Suprapubic skin (tissue), 4 donors: ENCODE measurements around the gene TPBG. TPM values are rescaled to one million over a fixed set of nuclear protein-coding genes. Genes with fewer than 3 reads are reported as not detected.

Experiments used
- DNase-seq, 2 donors: peaks; one replicate each; pipeline ENCODE4 v3.0.0-alpha.2; 2019; ENCODE audit warnings: low spot score in 2 of 2
- H3K27ac ChIP-seq: fragments of 200-600 bp; sonication (generic); one replicate; pipeline ENCODE4 v1.5.1; 2019
- H3K27me3 ChIP-seq: fragments of 200-600 bp; sonication (generic); one replicate; pipeline ENCODE4 v1.5.1; 2019
- H3K36me3 ChIP-seq: fragments of 200-600 bp; sonication (generic); one replicate; pipeline ENCODE4 v1.5.1; 2019
- H3K4me1 ChIP-seq: fragments of 200-600 bp; sonication (generic); one replicate; pipeline ENCODE4 v1.5.1; 2019
- H3K4me3 ChIP-seq: fragments of 200-600 bp; sonication (generic); one replicate; pipeline ENCODE4 v1.5.1; 2019; ENCODE audit warnings: mild to moderate bottlenecking
- H3K9me3 ChIP-seq: fragments of 200-600 bp; sonication (generic); one replicate; pipeline ENCODE4 v1.5.1; 2019
- CTCF ChIP-seq, 2 donors: fragments of 200-600 bp in 1 of 2; fragments of 450-650 bp in 1 of 2; sonication (generic) in 1 of 2; IDR thresholded peaks; one replicate each; pipeline ENCODE4 v1.5.1; 2016 to 2019; ENCODE audit warnings: antibody characterized with exemption in 2 of 2, mild to moderate bottlenecking in 1 of 2, moderate library complexity in 1 of 2
- EP300 ChIP-seq: sonication (generic); formaldehyde crosslinking; IDR thresholded peaks from one replicate; pipeline ENCODE4 v1.6.1; 2017; ENCODE audit warnings: antibody characterized with exemption
- POLR2A ChIP-seq, 2 donors: fragments of 450-650 bp; IDR thresholded peaks; one replicate each; pipeline ENCODE4 v1.6.1; 2017; ENCODE audit warnings: antibody characterized with exemption in 2 of 2, mild to moderate bottlenecking in 2 of 2, moderate library complexity in 2 of 2
- POLR2AphosphoS5 ChIP-seq, 3 donors: sonication (generic); formaldehyde crosslinking; IDR thresholded peaks; one replicate each; pipeline ENCODE4 v1.6.1; 2017; ENCODE audit warnings: antibody characterized with exemption in 3 of 3
- WGBS: methylation state at CpG from one replicate; pipeline ENCODE4 v1.1.5; 2018; 5-methylcytosine and 5-hydroxymethylcytosine counted together
- total RNA-seq, 4 donors: library from RNA; depleted of rRNA; stranded (reverse); fragments of >200 nt; gene quantifications; one replicate each; pipeline ENCODE4 v1.1.0, GENCODE V29; 2016

TPBG gene
- total RNA-seq, 4 donors from 2014 or later, result 24.4 to 32.0 (median 29.5) TPM

- no peak overlapping the region for H3K4me3 ChIP-seq
- no peak overlapping the region for H3K27ac ChIP-seq
- WGBS, result 19% methylated on average over 2 of the region's 2 CpGs
- H3K36me3 ChIP-seq, result no peaks in the 10 kb centered on the region
- H3K27me3 ChIP-seq, result no peaks in the 10 kb centered on the region
- TF ChIP-seq CTCF (IDR thresholded peaks at IDR 0.05), result no peak
- no peak for TF ChIP-seq POLR2A (IDR thresholded peaks at IDR 0.05)
- no peak for TF ChIP-seq POLR2AphosphoS5 (IDR thresholded peaks at IDR 0.05)
- TF ChIP-seq EP300, result no peak
- DNase-seq, result no peak
- H3K4me1 ChIP-seq, result peaks cover 3% of the 10 kb centered on the region
- H3K9me3 ChIP-seq, result no peaks in the 10 kb centered on the region
Measured at GRCh38 chr6:82331031-82331773, 32.4 kb upstream of the TPBG start.

GRCh38 chr6:82333781-82334180 lies 29.8 kb upstream of the TPBG start:
- TF ChIP-seq POLR2AphosphoS5 (IDR thresholded peaks at IDR 0.05) (no peak), POLR2A (IDR thresholded peaks at IDR 0.05) (no peak), EP300 (no peak), CTCF (IDR thresholded peaks at IDR 0.05) (no peak)
- DNase-seq, result no peak
- Histone ChIP-seq H3K27me3 (no peaks in the 10 kb centered on the region), H3K4me1 (peaks cover 3% of the 10 kb centered on the region), H3K9me3 (no peaks in the 10 kb centered on the region), H3K36me3 (no peaks in the 10 kb centered on the region), H3K27ac (no peak overlapping the region), H3K4me3 (no peak overlapping the region)
- 87% methylated on average over 1 of the region's 1 CpG for WGBS

GRCh38 chr6:82337688-82338257 lies 25.8 kb upstream of the TPBG start:
- Histone ChIP-seq H3K4me1 (no peaks in the 10 kb centered on the region), H3K27me3 (no peaks in the 10 kb centered on the region), H3K4me3 (no peak overlapping the region), H3K27ac (no peak overlapping the region), H3K36me3 (no peaks in the 10 kb centered on the region), H3K9me3 (no peaks in the 10 kb centered on the region)
- no peak for DNase-seq
- TF ChIP-seq POLR2AphosphoS5 (IDR thresholded peaks at IDR 0.05), result no peak
- no peak for TF ChIP-seq POLR2A (IDR thresholded peaks at IDR 0.05)
- TF ChIP-seq EP300, result no peak
- TF ChIP-seq CTCF (IDR thresholded peaks at IDR 0.05), result no peak
- 53% methylated on average over 4 of the region's 4 CpGs for WGBS

GRCh38 chr6:82348130-82348529 lies 15.5 kb upstream of the TPBG start:
- DNase-seq, result no peak
- no peak overlapping the region for H3K4me3 ChIP-seq
- no peaks in the 10 kb centered on the region for H3K9me3 ChIP-seq
- H3K36me3 ChIP-seq, result no peaks in the 10 kb centered on the region
- 94% methylated on average over 6 of the region's 6 CpGs for WGBS
- no peaks in the 10 kb centered on the region for H3K4me1 ChIP-seq
- H3K27ac ChIP-seq, result no peak overlapping the region
- no peaks in the 10 kb centered on the region for H3K27me3 ChIP-seq
- TF ChIP-seq CTCF (IDR thresholded peaks at IDR 0.05), result no peak
- TF ChIP-seq POLR2A (IDR thresholded peaks at IDR 0.05), result no peak
- TF ChIP-seq POLR2AphosphoS5 (IDR thresholded peaks at IDR 0.05), result no peak
- no peak for TF ChIP-seq EP300

GRCh38 chr6:82353848-82354247 lies 9.8 kb upstream of the TPBG start:
- H3K27ac ChIP-seq, result no peak overlapping the region
- no peaks in the 10 kb centered on the region for H3K27me3 ChIP-seq
- no peaks in the 10 kb centered on the region for H3K9me3 ChIP-seq
- H3K36me3 ChIP-seq, result no peaks in the 10 kb centered on the region
- 88% methylated on average over 2 of the region's 2 CpGs for WGBS
- H3K4me3 ChIP-seq, result no peak overlapping the region
- H3K4me1 ChIP-seq, result no peaks in the 10 kb centered on the region
- TF ChIP-seq CTCF (IDR thresholded peaks at IDR 0.05), result no peak
- DNase-seq, result no peak
